EL (cell line): ENCODE data around the gene COX17.
"Not testable (repeated sequence)": the region's sequence is repeated elsewhere in the genome, so short reads cannot be mapped to it uniquely, and the experiment has no call there.

Source experiments
- DNase-seq: peaks from one replicate; pipeline ENCODE4 v3.0.0-alpha.2; 2016

The COX17 gene

GRCh38 chr3:119676771-119677640 lies at the start of gene COX17:
TSS of gene COX17 (minus strand) at chr3:119677406. CDS start at chr3:119677310, 96 bp downstream.
- peak; percentile 96 for DNase-seq

GRCh38 chr3:119726909-119727308 lies 49.7 kb upstream of the COX17 start:
- DNase-seq, result no peak

- DNase-seq, result no peak
Measured at GRCh38 chr3:119723022-119723421, 45.8 kb upstream of the COX17 start.

GRCh38 chr3:119717520-119717919 lies 40.3 kb upstream of the COX17 start:
- DNase-seq, result no peak

GRCh38 chr3:119716998-119717397 lies 39.8 kb upstream of the COX17 start:
- no peak for DNase-seq

- no peak for DNase-seq
Measured at GRCh38 chr3:119715105-119715504, 37.9 kb upstream of the COX17 start.

GRCh38 chr3:119703820-119704531 lies 26.8 kb upstream of the COX17 start:
- DNase-seq, result no peak

GRCh38 chr3:119702530-119703527 lies 25.6 kb upstream of the COX17 start, which contains the start of gene CFAP91:
TSS of gene CFAP91 (plus strand) at chr3:119703022. CDS start at chr3:119703099, 77 bp downstream.
- peak; percentile 95 for DNase-seq

- DNase-seq, result no peak
Measured at GRCh38 chr3:119700920-119701734, 23.9 kb upstream of the COX17 start.

- peak; percentile 55 for DNase-seq
Measured at GRCh38 chr3:119700269-119700919, 23.2 kb upstream of the COX17 start.

- DNase-seq, result no peak
Measured at GRCh38 chr3:119697394-119697793, 20.2 kb upstream of the COX17 start.

GRCh38 chr3:119695480-119695879 lies 18.3 kb upstream of the COX17 start:
- DNase-seq, result peak; percentile 25

GRCh38 chr3:119690043-119690656 lies 12.9 kb upstream of the COX17 start:
- peak; percentile 29 for DNase-seq

GRCh38 chr3:119683421-119683820 lies 6.2 kb upstream of the COX17 start:
- DNase-seq, result no peak

- DNase-seq, result peak; percentile 29
Measured at GRCh38 chr3:119681279-119681678, 4.1 kb upstream of the COX17 start.

- DNase-seq, result no peak
Measured at GRCh38 chr3:119679874-119680273, 2.7 kb upstream of the COX17 start.

GRCh38 chr3:119678209-119678608 lies 1.0 kb upstream of the COX17 start:
- not testable (repeated sequence) for DNase-seq

- no peak for DNase-seq
Measured at GRCh38 chr3:119677641-119677934, 382 bp upstream of the COX17 start.

GRCh38 chr3:119676020-119676419 lies 1.2 kb downstream of the COX17 start:
- no peak for DNase-seq

- no peak for DNase-seq
Measured at GRCh38 chr3:119675188-119675874, 1.9 kb downstream of the COX17 start.
